ENCODE measurements around the gene OR2C1.

OR2C1 gene

DNA sequence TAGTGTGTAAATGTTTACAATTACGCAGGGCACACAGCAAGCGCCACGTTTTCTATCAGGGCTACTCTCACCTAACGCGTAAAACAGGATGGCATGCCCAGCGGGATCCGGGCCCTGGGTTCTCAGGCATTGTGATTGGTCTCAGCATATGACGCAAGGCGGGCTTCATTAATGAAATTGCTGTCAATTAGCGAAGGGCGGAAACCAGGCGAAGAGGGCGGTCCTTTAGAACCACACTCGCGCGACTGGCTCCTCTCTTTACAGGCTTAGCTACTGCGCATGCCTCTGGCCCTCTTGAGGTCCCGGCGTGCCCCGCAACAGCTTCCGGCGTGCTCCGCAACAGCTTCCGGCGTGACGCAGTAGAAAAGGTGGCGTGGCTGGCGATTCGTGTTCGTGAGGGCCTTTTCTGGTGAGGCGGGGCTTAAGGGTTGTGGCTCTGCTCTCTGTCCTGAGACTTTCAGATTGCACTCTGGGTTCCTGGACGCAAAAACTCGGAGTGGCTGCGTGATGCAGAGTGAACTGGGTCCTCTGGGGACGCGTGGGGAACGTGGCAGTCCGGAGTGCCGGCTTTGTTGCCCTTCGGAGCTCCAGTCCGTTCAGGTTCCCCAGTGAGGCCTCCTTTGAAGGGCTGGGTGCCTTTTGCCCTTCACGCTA is 9.2 kb downstream of the OR2C1 start:
- Histone ChIP-seq H3K27ac (ENCODE audit: low read length, poor library complexity, severe bottlenecking) (no peak overlapping the region), H2BK120ac (ENCODE audit: low read depth, low read length) (no peak overlapping the region), H3K14ac (ENCODE audit: low read length in 2 of 2) (no peak overlapping the region), H2AK5ac (ENCODE audit: low read length, severe bottlenecking) (no peak overlapping the region), H4K91ac (ENCODE audit: low read length) (no peak overlapping the region), H2BK5ac (ENCODE audit: low read depth, low read length, poor library complexity, severe bottlenecking) (no peak overlapping the region), H2AFZ (ENCODE audit: low read depth, low read length) (no peak overlapping the region), H3K4me2 (ENCODE audit: low read length, poor library complexity, severe bottlenecking) (no peak overlapping the region), H3K4ac (ENCODE audit: low read depth in 1 of 2, low read length in 2 of 2) (no peak overlapping the region), H3K9me3 (ENCODE audit: control insufficient read depth, low read length) (peaks cover 20% of the 10 kb centered on the region), H3K23ac (ENCODE audit: low read length in 2 of 2) (no peak overlapping the region), H3K27me3 (ENCODE audit: control insufficient read depth in 1 of 2, insufficient read depth in 1 of 2, low read length in 2 of 2) (peaks cover 0 to 9% of the 10 kb centered on the region in 2 experiments), H3K4me3 (ENCODE audit: insufficient read depth in 1 of 2, low read depth in 1 of 2, low read length in 2 of 2) (peak overlapping the region in 1 of 2 experiments; percentile 84), H2BK12ac (ENCODE audit: low read length in 2 of 2) (no peak overlapping the region), H3K36me3 (ENCODE audit: control insufficient read depth in 1 of 2, insufficient read depth in 2 of 2, low read depth in 1 of 2, low read length in 2 of 2) (no peaks in the 10 kb centered on the region), H3K9ac (ENCODE audit: low read length) (peak overlapping the region; percentile 93), H3K18ac (ENCODE audit: low read depth in 1 of 2, low read length in 2 of 2) (no peak overlapping the region), H3K79me1 (replicated peaks; ENCODE audit: low read length, poor library complexity, severe bottlenecking) (no peaks in the 10 kb centered on the region), H4K8ac (ENCODE audit: low read length) (no peak overlapping the region), H2BK15ac (ENCODE audit: low read depth, poor library complexity, severe bottlenecking) (no peak overlapping the region), H3K4me1 (ENCODE audit: control insufficient read depth, insufficient read depth, low read depth, low read length) (no peaks in the 10 kb centered on the region)
- WGBS: 91% methylated on average over 42 of the region's 42 CpGs
- DNase-seq: no peak

DNA sequence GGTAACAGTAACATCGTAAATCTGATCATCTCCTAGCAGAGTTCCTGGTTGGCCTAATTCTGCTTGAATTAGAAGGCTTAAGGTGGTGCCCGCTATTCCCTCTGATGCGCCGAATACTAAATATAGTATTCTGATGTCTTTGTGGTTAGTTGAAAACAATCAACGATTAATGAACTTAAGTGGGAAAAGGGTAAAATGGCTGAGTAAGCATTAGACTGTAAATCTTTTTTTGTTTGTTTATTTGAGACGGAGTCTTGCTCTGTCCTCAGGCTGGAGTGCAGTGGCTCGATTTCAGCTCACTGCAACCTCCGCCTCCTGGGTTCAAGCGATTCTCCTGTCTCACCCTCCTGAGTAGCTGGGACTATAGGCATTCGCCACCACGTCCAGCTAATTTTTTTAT is 13.4 kb downstream of the OR2C1 start:
- H2BK12ac ChIP-seq (ENCODE audit: low read length in 2 of 2): no peak overlapping the region
- H3K23ac ChIP-seq (ENCODE audit: low read length in 2 of 2): no peak overlapping the region
- no peak overlapping the region for H3K9ac ChIP-seq (ENCODE audit: low read length)
- no peaks in the 10 kb centered on the region for H3K79me1 ChIP-seq (replicated peaks; ENCODE audit: low read length, poor library complexity, severe bottlenecking)
- H3K4me1 ChIP-seq (ENCODE audit: control insufficient read depth, insufficient read depth, low read depth, low read length): no peaks in the 10 kb centered on the region
- WGBS: 91% methylated on average over 11 of the region's 11 CpGs
- H2BK5ac ChIP-seq (ENCODE audit: low read depth, low read length, poor library complexity, severe bottlenecking): no peak overlapping the region
- H2BK15ac ChIP-seq (ENCODE audit: low read depth, poor library complexity, severe bottlenecking): no peak overlapping the region
- H3K4ac ChIP-seq (ENCODE audit: low read depth in 1 of 2, low read length in 2 of 2): no peak overlapping the region
- no peak overlapping the region for H2AFZ ChIP-seq (ENCODE audit: low read depth, low read length)
- H4K8ac ChIP-seq (ENCODE audit: low read length): no peak overlapping the region
- H3K36me3 ChIP-seq (ENCODE audit: control insufficient read depth in 1 of 2, insufficient read depth in 2 of 2, low read depth in 1 of 2, low read length in 2 of 2): no peaks in the 10 kb centered on the region
- no peak overlapping the region for H3K14ac ChIP-seq (ENCODE audit: low read length in 2 of 2)
- DNase-seq: no peak
- H2BK120ac ChIP-seq (ENCODE audit: low read depth, low read length): no peak overlapping the region
- H3K27me3 ChIP-seq (ENCODE audit: control insufficient read depth in 1 of 2, insufficient read depth in 1 of 2, low read length in 2 of 2): no peaks in the 10 kb centered on the region
- H4K91ac ChIP-seq (ENCODE audit: low read length): no peak overlapping the region
- H3K9me3 ChIP-seq (ENCODE audit: control insufficient read depth, low read length): peaks cover 18% of the 10 kb centered on the region
- no peak overlapping the region for H3K27ac ChIP-seq (ENCODE audit: low read length, poor library complexity, severe bottlenecking)
- H2AK5ac ChIP-seq (ENCODE audit: low read length, severe bottlenecking): no peak overlapping the region
- no peak overlapping the region for H3K4me3 ChIP-seq (ENCODE audit: insufficient read depth in 1 of 2, low read depth in 1 of 2, low read length in 2 of 2)
- no peak overlapping the region for H3K4me2 ChIP-seq (ENCODE audit: low read length, poor library complexity, severe bottlenecking)
- H3K18ac ChIP-seq (ENCODE audit: low read depth in 1 of 2, low read length in 2 of 2): no peak overlapping the region

DNA sequence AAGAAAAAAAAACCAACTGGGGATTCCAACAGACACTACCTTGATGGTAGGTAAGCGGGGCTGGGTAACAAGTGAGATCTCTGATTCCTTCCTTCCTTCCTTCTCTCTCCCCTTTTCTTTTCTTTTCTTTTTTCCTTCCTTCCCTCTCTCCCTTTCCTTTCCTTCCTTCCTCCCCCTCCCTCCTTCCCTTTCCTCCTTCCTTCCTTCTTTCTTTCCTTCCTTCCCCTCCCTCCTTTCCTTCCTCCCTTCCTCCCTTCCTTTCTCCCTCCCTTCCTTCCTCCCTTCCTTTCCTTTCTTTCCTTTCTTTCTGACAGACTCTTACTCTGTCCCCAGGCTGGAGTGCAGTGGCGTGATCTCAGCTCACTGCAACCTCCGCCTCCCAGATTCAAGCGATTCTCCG is 20.0 kb downstream of the OR2C1 start:
- Histone ChIP-seq H2AK5ac (ENCODE audit: low read length, severe bottlenecking) (no peak overlapping the region), H3K36me3 (ENCODE audit: control insufficient read depth in 1 of 2, insufficient read depth in 2 of 2, low read depth in 1 of 2, low read length in 2 of 2) (peaks cover 3 to 10% of the 10 kb centered on the region in 2 experiments), H2BK12ac (ENCODE audit: low read length in 2 of 2) (no peak overlapping the region), H4K91ac (ENCODE audit: low read length) (no peak overlapping the region), H3K14ac (ENCODE audit: low read length in 2 of 2) (no peak overlapping the region), H2BK5ac (ENCODE audit: low read depth, low read length, poor library complexity, severe bottlenecking) (no peak overlapping the region), H4K8ac (ENCODE audit: low read length) (no peak overlapping the region), H3K4me2 (ENCODE audit: low read length, poor library complexity, severe bottlenecking) (no peak overlapping the region), H3K27me3 (ENCODE audit: control insufficient read depth in 1 of 2, insufficient read depth in 1 of 2, low read length in 2 of 2) (no peaks in the 10 kb centered on the region), H3K4ac (ENCODE audit: low read depth in 1 of 2, low read length in 2 of 2) (no peak overlapping the region), H2AFZ (ENCODE audit: low read depth, low read length) (no peak overlapping the region), H3K27ac (ENCODE audit: low read length, poor library complexity, severe bottlenecking) (no peak overlapping the region), H3K23ac (ENCODE audit: low read length in 2 of 2) (no peak overlapping the region), H3K9ac (ENCODE audit: low read length) (no peak overlapping the region), H3K79me1 (replicated peaks; ENCODE audit: low read length, poor library complexity, severe bottlenecking) (no peaks in the 10 kb centered on the region), H3K4me3 (ENCODE audit: insufficient read depth in 1 of 2, low read depth in 1 of 2, low read length in 2 of 2) (no peak overlapping the region), H3K4me1 (ENCODE audit: control insufficient read depth, insufficient read depth, low read depth, low read length) (no peaks in the 10 kb centered on the region), H2BK15ac (ENCODE audit: low read depth, poor library complexity, severe bottlenecking) (no peak overlapping the region), H3K18ac (ENCODE audit: low read depth in 1 of 2, low read length in 2 of 2) (no peak overlapping the region), H2BK120ac (ENCODE audit: low read depth, low read length) (no peak overlapping the region), H3K9me3 (ENCODE audit: control insufficient read depth, low read length) (peaks cover 65% of the 10 kb centered on the region)
- 92% methylated on average over 5 of the region's 5 CpGs for WGBS
- DNase-seq: no peak

DNA sequence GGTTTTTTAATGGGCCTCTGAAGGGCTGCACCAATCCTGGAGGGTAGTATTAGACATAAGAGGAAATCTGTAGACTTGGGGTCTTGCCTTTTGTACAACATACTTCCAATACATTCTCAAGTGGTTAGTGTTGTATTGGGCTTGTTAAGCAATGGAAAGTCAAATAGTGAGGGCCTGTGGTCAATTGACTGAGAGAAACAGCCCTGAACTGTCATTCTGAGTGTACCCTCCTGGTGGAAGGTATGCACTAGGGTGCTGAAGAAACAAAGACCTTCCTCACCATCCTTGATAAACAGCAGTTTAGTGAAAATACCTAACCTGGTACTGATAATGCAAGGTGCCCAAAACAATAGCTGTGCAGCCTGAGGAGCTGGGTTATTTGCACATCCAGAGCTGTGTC is 22.2 kb downstream of the OR2C1 start:
- no peak overlapping the region for H3K14ac ChIP-seq (ENCODE audit: low read length in 2 of 2)
- H2AFZ ChIP-seq (ENCODE audit: low read depth, low read length): no peak overlapping the region
- H3K18ac ChIP-seq (ENCODE audit: low read depth in 1 of 2, low read length in 2 of 2): no peak overlapping the region
- no peak overlapping the region for H3K4me2 ChIP-seq (ENCODE audit: low read length, poor library complexity, severe bottlenecking)
- no peak overlapping the region for H3K4me3 ChIP-seq (ENCODE audit: insufficient read depth in 1 of 2, low read depth in 1 of 2, low read length in 2 of 2)
- H3K79me1 ChIP-seq (replicated peaks; ENCODE audit: low read length, poor library complexity, severe bottlenecking): peaks cover 4% of the 10 kb centered on the region
- H4K91ac ChIP-seq (ENCODE audit: low read length): no peak overlapping the region
- H2BK12ac ChIP-seq (ENCODE audit: low read length in 2 of 2): no peak overlapping the region
- H3K27ac ChIP-seq (ENCODE audit: low read length, poor library complexity, severe bottlenecking): no peak overlapping the region
- no peak overlapping the region for H2BK120ac ChIP-seq (ENCODE audit: low read depth, low read length)
- no peak overlapping the region for H4K8ac ChIP-seq (ENCODE audit: low read length)
- H2AK5ac ChIP-seq (ENCODE audit: low read length, severe bottlenecking): no peak overlapping the region
- no peak overlapping the region for H3K9ac ChIP-seq (ENCODE audit: low read length)
- no peaks in the 10 kb centered on the region for H3K4me1 ChIP-seq (ENCODE audit: control insufficient read depth, insufficient read depth, low read depth, low read length)
- no peak overlapping the region for H2BK15ac ChIP-seq (ENCODE audit: low read depth, poor library complexity, severe bottlenecking)
- H3K4ac ChIP-seq (ENCODE audit: low read depth in 1 of 2, low read length in 2 of 2): no peak overlapping the region
- H3K9me3 ChIP-seq (ENCODE audit: control insufficient read depth, low read length): peaks cover 83% of the 10 kb centered on the region
- peaks cover 10 to 27% of the 10 kb centered on the region in 2 experiments for H3K36me3 ChIP-seq (ENCODE audit: control insufficient read depth in 1 of 2, insufficient read depth in 2 of 2, low read depth in 1 of 2, low read length in 2 of 2)
- no peak for DNase-seq
- no peaks in the 10 kb centered on the region for H3K27me3 ChIP-seq (ENCODE audit: control insufficient read depth in 1 of 2, insufficient read depth in 1 of 2, low read length in 2 of 2)
- H2BK5ac ChIP-seq (ENCODE audit: low read depth, low read length, poor library complexity, severe bottlenecking): no peak overlapping the region
- H3K23ac ChIP-seq (ENCODE audit: low read length in 2 of 2): no peak overlapping the region

All from mesenchymal stem cell (in vitro differentiated cells and primary cell).